GM18861 (cell line): ENCODE results near the gene DHX16.

Source experiments
- ATAC-seq: cut with Tn5 transposase; IDR thresholded peaks from one replicate; pipeline ENCODE4 v1.9.1; 2021; ENCODE audit not compliant: unreplicated experiment

Gene DHX16

GRCh38 chr6:30611150-30611855, 61.5 kb downstream of the DHX16 start:
- ATAC-seq: no peak

- no peak for ATAC-seq
Measured at GRCh38 chr6:30610065-30610464, 62.7 kb downstream of the DHX16 start.

GRCh38 chr6:30603961-30604360, 68.8 kb downstream of the DHX16 start:
- ATAC-seq: no peak
